Astrocyte of the cerebellum (primary cell): ENCODE data around the gene FREM2.

ENCODE experiments used
- DNase-seq: peaks from one replicate; pipeline ENCODE4 v3.0.0-alpha.2; 2011; ENCODE audit warnings: low read depth
- H3K4me3 ChIP-seq: 2 replicates; pipeline ENCODE4 v1.5.1; 2011; ENCODE audit warnings: mild to moderate bottlenecking, low read depth, low read length, moderate library complexity
- CTCF ChIP-seq: IDR thresholded peaks from 2 replicates; pipeline ENCODE4 v1.5.1; 2012; ENCODE audit warnings: low read length, low read depth, moderate library complexity, mild to moderate bottlenecking; ENCODE audit errors: missing control alignments
- in situ Hi-C: cut with HindIII; loops from 2 replicates; pipeline ENCODE4 v1.10.0; 2017; ENCODE audit warnings: low sequenced_read_pairs

The FREM2 gene

GRCh38 chr13:38908574-38908973 lies 221.7 kb downstream of the FREM2 start:
- DNase-seq = no peak
- no peak overlapping the region for H3K4me3 ChIP-seq
- TF ChIP-seq CTCF = no peak
- in situ Hi-C loops = no loop called here

DNA sequence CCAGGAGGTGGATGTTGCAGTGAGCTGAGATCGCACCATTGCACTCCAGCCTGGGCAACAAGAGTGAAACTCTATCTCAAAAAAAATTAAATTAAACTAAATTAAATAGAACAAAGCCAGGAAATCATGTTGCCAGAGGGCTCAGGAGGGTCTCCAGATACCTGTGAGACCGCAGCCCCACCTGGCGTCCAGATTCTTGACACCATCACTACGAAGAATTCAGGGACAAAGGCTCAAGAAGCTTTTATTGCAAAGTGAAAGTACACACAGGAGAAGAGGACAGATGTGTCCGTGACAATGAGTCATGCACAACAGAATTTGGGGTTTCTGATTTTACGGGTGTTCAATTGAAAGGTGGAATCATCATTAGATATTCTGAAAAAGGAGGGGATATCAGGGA lies 227.2 kb downstream of the FREM2 start:
- H3K4me3 ChIP-seq = no peak overlapping the region
- no peak for DNase-seq
- in situ Hi-C loops = no loop called here
- no peak for TF ChIP-seq CTCF

DNA sequence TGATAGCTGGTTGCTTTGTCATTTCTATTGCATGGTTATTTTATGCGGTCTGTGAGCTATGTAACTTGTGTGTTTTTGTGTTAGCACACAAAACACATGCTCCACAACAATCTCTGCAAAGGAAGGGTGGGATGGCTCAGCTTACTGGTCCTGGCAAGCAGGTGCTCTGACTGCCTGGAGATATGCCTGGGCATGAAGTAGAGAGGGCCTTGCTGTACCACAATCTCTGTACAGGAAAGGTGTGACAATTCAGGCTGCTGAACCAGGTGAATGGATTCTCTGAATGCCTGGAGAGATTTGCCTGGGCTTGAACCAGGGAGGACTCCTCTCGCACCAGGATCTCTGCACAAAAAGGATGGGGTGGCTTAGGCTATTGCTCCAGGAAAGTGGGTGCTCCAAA lies 234.2 kb downstream of the FREM2 start:
- in situ Hi-C loops = no loop called here
- no peak for DNase-seq
- TF ChIP-seq CTCF = no peak

GRCh38 chr13:38922170-38922569 lies 235.3 kb downstream of the FREM2 start:
- no peak for DNase-seq
- no peak overlapping the region for H3K4me3 ChIP-seq
- no peak for TF ChIP-seq CTCF
- in situ Hi-C loops = no loop called here

More for the DNA sequence above, 234.2 kb downstream of the FREM2 start:
- H3K4me3 ChIP-seq = no peak overlapping the region

DNA sequence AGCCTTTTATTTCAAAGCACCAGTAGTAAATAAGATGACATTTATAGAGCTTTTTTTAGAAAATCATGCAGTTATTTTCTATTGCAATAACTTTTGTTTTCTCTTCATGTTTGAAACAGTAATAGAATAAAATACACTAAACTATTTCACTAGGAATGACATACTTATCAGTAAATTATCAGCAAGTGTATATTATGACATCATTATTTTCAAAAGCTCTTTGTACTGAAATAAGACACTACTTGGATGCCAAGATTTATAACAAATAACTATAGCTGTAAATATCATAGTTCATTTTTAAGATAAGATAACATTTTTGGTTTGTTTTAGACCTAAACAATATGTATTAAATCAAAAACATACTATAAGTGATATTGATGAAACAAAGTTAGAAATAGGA lies 246.9 kb downstream of the FREM2 start:
- in situ Hi-C loops = no loop called here

More for the DNA sequence above, 246.9 kb downstream of the FREM2 start:
- DNase-seq = no peak
- no peak overlapping the region for H3K4me3 ChIP-seq
- TF ChIP-seq CTCF = no peak
